Aorta (tissue), 5 donors: ENCODE measurements around the gene TCF7L1. TPM values are rescaled to one million over a fixed set of nuclear protein-coding genes. Genes with fewer than 3 reads are reported as not detected.
"Not testable (repeated sequence)": the region's sequence is repeated elsewhere in the genome, so short reads cannot be mapped to it uniquely, and the experiment has no call there.

Experiments
- ATAC-seq: fragments of 200-7000 bp; cut with Tn5 transposase; one replicate; pipeline ENCODE4 v1.9.1; 2022; ENCODE audit warnings: moderate library complexity; ENCODE audit not compliant: low FRiP score
- DNase-seq, 2 donors: peaks; one replicate each; pipeline ENCODE4 v3.0.0-alpha.2; 2020
- H3K27ac ChIP-seq, 2 donors: one replicate each; pipeline ENCODE4 v1.5.1; 2013; ENCODE audit warnings: low read length in 2 of 2, mild to moderate bottlenecking in 2 of 2, moderate library complexity in 2 of 2, control low read depth in 1 of 2, inconsistent platforms in 1 of 2, low read depth in 1 of 2
- H3K27me3 ChIP-seq, 2 donors: one replicate each; pipeline ENCODE4 v1.6.1; 2013; ENCODE audit warnings: control low read depth in 1 of 2, low read length in 1 of 2, mild to moderate bottlenecking in 1 of 2, moderate library complexity in 1 of 2; ENCODE audit not compliant: insufficient read depth in 2 of 2, control insufficient read depth in 1 of 2
- H3K36me3 ChIP-seq, 2 donors: one replicate each; pipeline ENCODE4 v1.6.1; 2013; ENCODE audit warnings: control low read depth in 1 of 2, low read length in 1 of 2, mild to moderate bottlenecking in 1 of 2; ENCODE audit not compliant: insufficient read depth in 2 of 2, control insufficient read depth in 1 of 2
- H3K4me1 ChIP-seq, 2 donors: one replicate each; pipeline ENCODE4 v1.6.1; 2013; ENCODE audit warnings: low read length in 2 of 2, control low read depth in 1 of 2, mild to moderate bottlenecking in 1 of 2, moderate library complexity in 1 of 2; ENCODE audit not compliant: insufficient read depth in 2 of 2, control insufficient read depth in 1 of 2
- H3K4me3 ChIP-seq, 2 donors: one replicate each; pipeline ENCODE4 v1.5.1; 2013; ENCODE audit warnings: low read length in 2 of 2, control low read depth in 1 of 2, mild to moderate bottlenecking in 1 of 2
- H3K9me3 ChIP-seq: one replicate; pipeline ENCODE4 v1.6.1; 2013; ENCODE audit warnings: mild to moderate bottlenecking, low read length; ENCODE audit not compliant: control insufficient read depth
- WGBS, 2 donors: extraction: QIAGEN DNeasy Blood & Tissue Kit; methylation state at CpG; one replicate each; pipeline ENCODE4 v1.1.7; 2013; 5-methylcytosine and 5-hydroxymethylcytosine counted together
- intact Hi-C, 2 donors: fragments of 100-400 bp; cut with DNase I; formaldehyde crosslinking; loops; one replicate each; pipeline versions ENCODE4 v1.14.2 to v1.15.0; 2022
- polyA plus RNA-seq, 2 donors: library from polyadenylated mRNA; stranded (reverse); fragments of 200-250 nt; gene quantifications; one replicate each; pipeline ENCODE4 v1.2.3, GENCODE V29; 2013
- total RNA-seq, 2 donors: library from RNA; stranded (reverse); fragmentation: NEBNext Ultra II Directional; extraction: Animal tissue kit (Norgen Biotek cat#: 25700); gene quantifications; one replicate each; pipeline ENCODE4 v1.2.1, GENCODE V29; 2021
- donor health status: healthy with polysubstance abuse.
- donor health status: Bipolar disorder and iron deficiency.
- donor health status: DM: no; HTN: no; CAD: no.
- donor health status: DM: no; HTN: no; CAD: no.
- donor health status: DM: yes; HTN: yes; CAD: no.

TCF7L1 gene
- total and polyA plus RNA-seq, 4 donors = 14.1 to 39.5 (median 31.8) TPM

DNA sequence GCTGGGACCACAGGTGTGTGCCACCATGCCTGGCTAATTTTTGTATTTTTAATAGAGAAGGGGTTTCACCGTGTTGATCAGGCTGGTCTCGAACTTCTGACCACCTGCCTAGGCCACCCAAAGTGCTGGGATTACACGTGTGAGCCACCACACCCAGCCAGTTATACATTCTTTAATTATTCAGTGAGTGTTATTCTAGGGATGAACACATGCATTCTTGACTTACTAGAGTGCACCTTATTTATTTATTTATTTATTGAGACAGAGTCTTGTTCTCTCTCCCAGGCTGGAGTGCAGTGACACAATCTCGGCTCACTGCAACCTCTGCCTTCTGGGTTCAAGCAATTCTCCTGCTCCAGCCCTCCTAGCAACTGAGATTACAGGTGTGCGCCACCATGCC lies 6.7 kb upstream of the TCF7L1 start:
- DNase-seq, ATAC-seq, H3K36me3 ChIP-seq, intact Hi-C loops, H3K4me3 ChIP-seq, H3K27ac ChIP-seq, H3K9me3 ChIP-seq, H3K4me1 ChIP-seq, H3K27me3 ChIP-seq: not testable (repeated sequence)
- 93 to 94% methylated on average over 5 of the region's 5 CpGs for WGBS, 2 donors

DNA sequence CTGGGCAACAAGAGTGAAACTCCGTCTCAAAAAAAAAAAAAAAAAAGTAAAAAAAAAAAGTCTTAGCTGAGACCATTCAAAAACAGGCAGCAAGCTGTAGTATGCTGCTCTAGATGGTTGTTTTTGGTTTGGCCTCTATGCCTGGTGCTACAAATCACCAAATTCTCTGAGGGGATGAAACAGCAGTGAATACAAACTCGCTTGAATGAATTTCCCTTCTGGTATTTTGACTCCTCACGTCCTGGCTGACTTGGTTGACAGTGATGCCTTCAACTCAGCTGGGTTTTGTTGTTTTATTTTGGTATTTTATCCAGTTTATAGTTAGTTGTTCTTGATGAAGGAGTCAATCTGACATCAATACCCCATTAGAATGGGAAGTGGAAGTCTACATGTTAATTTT lies 3.3 kb upstream of the TCF7L1 start:
- no peak overlapping the region for H3K4me3 ChIP-seq

DNA sequence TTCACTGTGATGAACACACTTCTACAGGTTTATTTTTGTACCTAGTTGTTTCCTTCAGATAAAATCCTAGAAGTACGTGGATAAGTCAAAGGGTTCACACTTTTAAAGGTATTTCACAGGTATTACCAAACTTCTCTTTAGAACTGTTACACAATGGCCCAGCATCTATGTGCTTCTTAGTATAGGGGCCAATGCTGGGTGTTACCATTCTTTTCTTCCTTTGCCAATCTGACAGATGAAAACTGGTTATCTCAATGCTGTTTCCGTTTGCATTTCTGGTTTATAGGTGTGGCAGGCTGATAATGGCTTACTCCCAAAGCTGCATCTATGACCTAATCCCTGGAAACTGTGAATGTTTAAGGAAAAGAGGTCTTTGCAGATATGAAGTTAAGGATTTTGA lies 2.8 kb upstream of the TCF7L1 start:
- intact Hi-C loops = loop anchor here in 1 of 2 donors (5.0 kb wide), 1 partner anchor 63 kb away; no protein-coding TSS in a partner anchor
- Histone ChIP-seq H3K27ac (no peak overlapping the region), H3K9me3 (no peaks in the 10 kb centered on the region), H3K36me3 (no peaks in the 10 kb centered on the region), H3K4me3 (no peak overlapping the region), H3K4me1 (no peaks in the 10 kb centered on the region), H3K27me3 (no peaks in the 10 kb centered on the region)
- ATAC-seq (no peak), DNase-seq (no peak)
- WGBS, 2 donors = 70 to 73% methylated on average over 2 of the region's 2 CpGs

More for the DNA sequence above, 3.3 kb upstream of the TCF7L1 start:
- intact Hi-C loops = loop anchor here in 1 of 2 donors (5.0 kb wide), 1 partner anchor 63 kb away; no protein-coding TSS in a partner anchor
- H3K4me1 ChIP-seq = no peaks in the 10 kb centered on the region
- H3K27ac ChIP-seq = no peak overlapping the region
- ATAC-seq = no peak
- no peaks in the 10 kb centered on the region for H3K9me3 ChIP-seq
- H3K36me3 ChIP-seq = no peaks in the 10 kb centered on the region
- no peaks in the 10 kb centered on the region for H3K27me3 ChIP-seq
- 57 to 84% methylated on average over 2 to 3 of the region's 3 CpGs for WGBS, 2 donors
- no peak for DNase-seq

DNA sequence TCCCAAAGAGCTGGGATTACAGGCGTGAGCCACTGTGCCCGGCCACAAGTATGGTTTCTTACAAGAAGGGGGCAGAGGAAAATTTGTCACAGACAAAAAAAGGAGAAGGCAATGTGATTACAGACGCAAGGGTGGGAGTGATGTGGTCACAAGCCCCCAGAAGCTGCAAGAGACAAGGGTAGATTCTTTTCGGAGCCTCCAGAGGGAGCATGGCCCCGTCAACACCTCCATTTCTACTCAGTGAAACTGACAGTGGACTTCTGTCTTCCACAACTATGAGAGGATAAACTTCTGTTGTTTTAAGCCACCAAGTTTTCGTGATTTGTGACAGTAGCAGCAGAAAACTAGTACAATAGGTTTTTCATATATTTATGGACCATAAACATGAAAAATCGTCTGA lies 2.1 kb upstream of the TCF7L1 start:
- intact Hi-C loops = loop anchor here in 1 of 2 donors (5.0 kb wide), 1 partner anchor 64 kb away; no protein-coding TSS in a partner anchor
- no peak for ATAC-seq
- no peaks in the 10 kb centered on the region for H3K9me3 ChIP-seq
- H3K4me3 ChIP-seq = no peak overlapping the region
- H3K27me3 ChIP-seq = no peaks in the 10 kb centered on the region
- WGBS, 2 donors = 55 to 57% methylated on average over 7 of the region's 7 CpGs
- no peak for DNase-seq
- no peak overlapping the region for H3K27ac ChIP-seq
- H3K36me3 ChIP-seq = no peaks in the 10 kb centered on the region
- no peaks in the 10 kb centered on the region for H3K4me1 ChIP-seq

DNA sequence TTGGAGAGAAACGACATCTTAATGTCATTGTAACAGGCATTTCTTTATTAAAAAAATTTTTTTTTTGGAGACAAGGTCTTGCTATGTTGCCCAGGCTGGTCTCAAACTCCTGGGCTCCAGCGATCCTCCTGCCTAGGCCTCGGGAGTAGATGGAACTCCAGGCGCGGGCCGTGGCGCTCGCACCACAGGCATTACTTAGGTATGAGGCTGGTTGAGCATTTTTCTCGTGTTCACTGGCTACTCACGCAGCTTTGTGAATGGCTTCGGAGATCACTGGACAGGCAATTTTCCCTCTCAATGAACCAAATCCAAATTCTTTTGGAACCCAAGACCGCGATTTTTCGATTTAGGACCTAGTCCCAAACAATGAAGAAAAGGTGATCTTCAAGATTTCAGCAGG lies 795 bp upstream of the TCF7L1 start:
- ATAC-seq (no peak), DNase-seq (peak; percentile 51 to 80)
- WGBS, 2 donors = 8% methylated on average over 14 of the region's 14 CpGs
- peak overlapping the region; percentile 21 to 84 for H3K4me3 ChIP-seq
- H3K36me3 ChIP-seq = no peaks in the 10 kb centered on the region
- no peak overlapping the region for H3K27ac ChIP-seq
- no peaks in the 10 kb centered on the region for H3K9me3 ChIP-seq
- H3K27me3 ChIP-seq = no peaks in the 10 kb centered on the region
- intact Hi-C loops = loop anchor here (2.0 to 5.0 kb wide), 2 partner anchors 65 to 152 kb away; no protein-coding TSS in a partner anchor
- no peaks in the 10 kb centered on the region for H3K4me1 ChIP-seq

DNA sequence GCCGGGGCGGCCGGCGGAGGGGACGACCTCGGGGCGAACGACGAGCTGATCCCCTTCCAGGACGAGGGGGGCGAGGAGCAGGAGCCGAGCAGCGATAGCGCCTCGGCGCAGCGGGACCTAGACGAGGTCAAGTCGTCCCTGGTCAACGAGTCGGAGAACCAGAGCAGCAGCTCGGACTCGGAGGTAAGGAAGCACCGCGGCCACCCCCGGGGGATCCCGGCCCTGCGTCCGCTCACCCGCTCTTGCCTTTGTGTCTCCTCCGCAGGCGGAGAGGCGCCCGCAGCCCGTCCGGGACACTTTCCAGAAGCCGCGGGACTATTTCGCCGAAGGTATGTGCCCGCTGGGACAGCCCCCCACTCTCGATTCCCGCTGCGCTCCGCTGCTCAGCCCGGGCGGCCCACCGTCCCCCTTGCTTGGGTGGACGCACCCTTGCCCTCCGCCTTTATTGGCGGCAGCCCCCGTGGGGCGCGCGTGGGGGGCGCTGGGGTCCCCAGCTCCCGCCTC lies 611 bp downstream of the TCF7L1 start:
- 0 to 1% methylated on average over 44 to 57 of the region's 57 CpGs for WGBS, 2 donors
- Histone ChIP-seq H3K4me3 (peak overlapping the region; percentile 84 to 94), H3K27me3 (no peaks in the 10 kb centered on the region), H3K27ac (peak overlapping the region in 1 of 2 donors; percentile 61), H3K4me1 (no peaks in the 10 kb centered on the region), H3K9me3 (no peaks in the 10 kb centered on the region), H3K36me3 (no peaks in the 10 kb centered on the region)
- intact Hi-C loops = loop anchor here (1.0 to 5.0 kb wide), 3 partner anchors 67 to 151 kb away; no protein-coding TSS in a partner anchor
- DNase-seq (peak; percentile 62 to 86), ATAC-seq (no peak)

DNA sequence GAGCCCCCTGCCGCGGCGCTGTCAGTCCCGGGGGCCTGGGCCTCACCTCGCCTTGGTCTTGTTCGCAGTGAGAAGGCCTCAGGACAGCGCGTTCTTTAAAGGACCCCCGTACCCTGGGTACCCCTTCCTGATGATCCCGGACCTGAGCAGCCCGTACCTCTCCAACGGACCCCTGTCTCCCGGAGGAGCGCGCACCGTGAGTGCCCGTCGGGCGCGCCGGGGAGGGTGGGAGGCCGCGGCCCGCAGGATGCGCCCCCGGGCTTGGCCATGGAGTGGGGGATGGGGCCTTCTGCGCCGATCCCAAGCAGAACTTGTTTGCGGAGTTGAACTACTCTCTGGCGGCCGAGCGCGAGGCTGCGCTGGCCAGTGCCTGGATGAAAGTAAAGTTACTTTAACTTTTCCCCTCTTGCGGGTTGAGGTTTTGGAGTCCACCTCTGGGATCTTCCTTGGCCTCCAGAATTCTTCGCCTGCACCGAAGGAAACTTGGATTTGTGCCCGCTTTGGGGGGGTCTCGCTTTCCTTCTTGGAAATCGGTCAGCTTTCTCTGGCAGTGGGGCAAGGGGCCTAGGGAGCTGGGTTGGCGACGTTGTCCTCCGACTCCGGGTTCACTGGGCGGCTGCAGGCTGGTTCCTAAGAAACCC lies 1.2 kb downstream of the TCF7L1 start:
- peak; percentile 74 to 84 for DNase-seq
- intact Hi-C loops = loop anchor here in 1 of 2 donors (5.0 kb wide), 1 partner anchor 67 kb away; no protein-coding TSS in a partner anchor
- 1% methylated on average over 41 to 45 of the region's 45 CpGs for WGBS, 2 donors
- Histone ChIP-seq H3K9me3 (no peaks in the 10 kb centered on the region), H3K4me1 (no peaks in the 10 kb centered on the region), H3K27me3 (no peaks in the 10 kb centered on the region), H3K27ac (peak overlapping the region in 1 of 2 donors; percentile 61), H3K36me3 (no peaks in the 10 kb centered on the region), H3K4me3 (peak overlapping the region; percentile 84 to 94)
- ATAC-seq = peak; percentile 58

DNA sequence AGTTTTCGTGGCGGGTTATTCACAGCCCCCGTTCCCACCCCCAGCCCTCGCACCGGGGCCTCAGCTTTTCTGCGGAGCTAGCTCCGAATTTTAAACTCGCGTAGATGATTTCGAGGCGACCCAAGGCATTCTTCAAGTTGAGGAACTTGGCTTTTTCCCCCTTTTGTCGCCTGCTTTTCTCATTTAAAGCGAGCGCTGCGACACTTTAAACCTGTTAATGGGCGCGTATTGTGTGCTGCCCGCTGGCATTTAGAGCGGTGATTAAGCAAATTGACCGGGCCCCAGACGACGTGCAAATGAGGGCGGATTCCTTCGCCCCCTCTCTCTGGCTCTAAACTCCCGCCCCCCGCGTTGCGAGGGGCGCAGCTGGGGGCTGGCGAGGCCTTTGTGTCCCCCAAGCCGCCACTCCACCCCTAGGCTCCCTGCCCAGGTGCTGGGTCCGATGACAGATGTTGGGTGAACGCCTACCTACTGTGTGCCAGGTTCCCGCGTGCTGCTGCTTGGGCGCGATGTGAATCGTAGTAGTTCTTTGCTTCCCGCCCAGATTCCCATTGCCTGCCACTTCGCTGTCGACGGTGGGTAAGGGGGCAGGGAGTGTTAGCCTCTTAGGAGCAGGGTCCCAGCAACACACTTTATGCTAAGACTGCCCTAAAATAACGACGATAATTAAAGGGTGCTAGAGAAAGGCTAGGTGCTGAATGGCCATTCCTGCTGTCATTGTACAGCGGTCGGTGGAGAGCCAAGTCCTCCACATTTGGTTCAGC lies 1.9 kb downstream of the TCF7L1 start:
- H3K4me1 ChIP-seq = no peaks in the 10 kb centered on the region
- H3K4me3 ChIP-seq = peak overlapping the region; percentile 84 to 94
- no peaks in the 10 kb centered on the region for H3K9me3 ChIP-seq
- peak in 1 of 2 donors; percentile 56 for DNase-seq
- peak overlapping the region in 1 of 2 donors; percentile 45 for H3K27ac ChIP-seq
- intact Hi-C loops = loop anchor here in 1 of 2 donors (5.0 kb wide), 1 partner anchor 68 kb away; no protein-coding TSS in a partner anchor
- 12 to 13% methylated on average over 46 of the region's 46 CpGs for WGBS, 2 donors
- no peaks in the 10 kb centered on the region for H3K27me3 ChIP-seq
- no peak for ATAC-seq
- H3K36me3 ChIP-seq = no peaks in the 10 kb centered on the region
